PC-3 (cell line): ENCODE results near the gene L3MBTL4. TPM values are rescaled to one million over a fixed set of nuclear protein-coding genes. Genes with fewer than 3 reads are reported as not detected.

Experiments
- ATAC-seq: fragments of 200-7000 bp; cut with Tn5 transposase; 2 replicates; pipeline ENCODE4 v1.9.1; 2020; ENCODE audit warnings: mild to moderate bottlenecking, moderate library complexity
- BruUV-seq: library from RNA; stranded (reverse); fragments of 400-500 nt; replicated peaks from 2 replicates; lab custom pipeline; 2021; lab: Mats Ljungman, UMichigan
- CTCF ChIA-PET: fragments of 300-600 bp; sonication (Branson Sonifier 250); formaldehyde crosslinking; loops from one replicate; lab custom pipeline; 2022; ENCODE audit warnings: antibody characterized with exemption; lab: Charles Lee
- POLR2A ChIA-PET: fragments of 300-600 bp; sonication (Branson Sonifier 250); formaldehyde crosslinking; loops from one replicate; lab custom pipeline; 2022; ENCODE audit warnings: antibody characterized with exemption; ENCODE audit not compliant: unreplicated experiment; lab: Charles Lee
- DNase-seq: peaks from one replicate; pipeline ENCODE4 v3.0.0-alpha.2; 2015
- H2AFZ ChIP-seq: fragments of 300-600 bp; sonication (generic); 2 replicates; pipeline ENCODE4 v1.6.0; 2016; ENCODE audit warnings: antibody characterized with exemption, low read length
- H3F3A ChIP-seq: fragments of 300-600 bp; sonication (generic); one replicate; pipeline ENCODE4 v1.6.0; 2017; ENCODE audit warnings: antibody characterized with exemption, low read length, control low read depth, mild to moderate bottlenecking; ENCODE audit not compliant: unreplicated experiment
- H3K27ac ChIP-seq: fragments of 300-600 bp; sonication (generic); 2 replicates; pipeline ENCODE4 v1.5.1; 2016; ENCODE audit warnings: mild to moderate bottlenecking, low read length
- H3K27me3 ChIP-seq: fragments of 300-600 bp; sonication (generic); 2 replicates; pipeline ENCODE4 v1.6.1; 2016; ENCODE audit warnings: low read length, mixed read lengths
- H3K36me3 ChIP-seq: fragments of 300-600 bp; sonication (generic); 2 replicates; pipeline ENCODE4 v1.6.1; 2016; ENCODE audit warnings: low read depth, mixed run types, low read length, mixed read lengths
- H3K4me1 ChIP-seq: fragments of 300-600 bp; sonication (generic); 2 replicates; pipeline ENCODE4 v1.5.1; 2016; ENCODE audit warnings: low read length; ENCODE audit not compliant: insufficient read depth
- H3K4me2 ChIP-seq: fragments of 300-600 bp; sonication (generic); 2 replicates; pipeline ENCODE4 v1.6.0; 2016; ENCODE audit warnings: low read length
- H3K4me3 ChIP-seq: fragments of 300-600 bp; sonication (generic); 2 replicates; pipeline ENCODE4 v1.5.1; 2016; ENCODE audit warnings: mild to moderate bottlenecking, low read length, mixed read lengths
- H3K79me2 ChIP-seq: fragments of 300-600 bp; sonication (generic); 2 replicates; pipeline ENCODE4 v1.6.1; 2017; ENCODE audit warnings: low read length, mixed read lengths
- H3K9ac ChIP-seq: fragments of 300-600 bp; sonication (generic); 2 replicates; pipeline ENCODE4 v1.6.0; 2016; ENCODE audit warnings: mild to moderate bottlenecking, low read length
- H3K9me2 ChIP-seq: fragments of 300-600 bp; sonication (generic); replicated peaks from 2 replicates; pipeline ENCODE4 v1.6.1; 2016; ENCODE audit warnings: mixed run types, low read length, mixed read lengths
- H3K9me3 ChIP-seq: fragments of 300-600 bp; sonication (generic); 2 replicates; pipeline ENCODE4 v1.6.1; 2016; ENCODE audit warnings: low read length, mixed read lengths
- H4K20me1 ChIP-seq: fragments of 300-600 bp; sonication (generic); 2 replicates; pipeline ENCODE4 v1.6.1; 2016; ENCODE audit warnings: low read length, mixed read lengths
- CTCF ChIP-seq: fragments of 300-600 bp; sonication (generic); conservative IDR thresholded peaks from 2 replicates; pipeline ENCODE4 v1.5.1; 2017; ENCODE audit warnings: antibody characterized with exemption, low read depth, mild to moderate bottlenecking, low read length
- EZH2 ChIP-seq: fragments of 300-600 bp; sonication (generic); IDR thresholded peaks from one replicate; pipeline ENCODE4 v1.6.1; 2017; ENCODE audit warnings: antibody characterized with exemption, mild to moderate bottlenecking, low read length; ENCODE audit not compliant: unreplicated experiment
- EZH2phosphoT487 ChIP-seq: fragments of 300-600 bp; sonication (generic); IDR thresholded peaks from 2 replicates; pipeline ENCODE4 v1.6.1; 2018; ENCODE audit warnings: mild to moderate bottlenecking, antibody characterized with exemption, low read length, borderline replicate concordance
- intact Hi-C: fragments of 100-400 bp; cut with micrococcal nuclease; formaldehyde crosslinking; loops from 2 replicates; pipeline ENCODE4 v1.9.0; 2023
- total RNA-seq: library from RNA; depleted of rRNA; stranded (reverse); fragments of >200 nt; gene quantifications from 2 replicates; pipeline ENCODE4 v1.2.3, GENCODE V29; 2014

Gene L3MBTL4
- total RNA-seq, 1 experiment from 2014 or later = 0.47 TPM

GRCh38 chr18:6256521-6256920 lies 158.2 kb downstream of the L3MBTL4 start:
- Histone ChIP-seq H3K4me3 (no peak overlapping the region), H3K79me2 (no peaks in the 10 kb centered on the region), H3K9me3 (no peaks in the 10 kb centered on the region), H3K4me1 (no peaks in the 10 kb centered on the region), H4K20me1 (no peaks in the 10 kb centered on the region), H3K27ac (no peak overlapping the region), H3F3A (no peaks in the 10 kb centered on the region), H3K9me2 (no peaks in the 10 kb centered on the region), H3K27me3 (no peaks in the 10 kb centered on the region), H3K36me3 (no peaks in the 10 kb centered on the region), H3K4me2 (no peak overlapping the region), H2AFZ (no peak overlapping the region), H3K9ac (no peak overlapping the region)
- no TSS peak for BruUV-seq
- intact Hi-C loops = no loop called here
- ATAC-seq (no peak), DNase-seq (no peak)
- ChIA-PET POLR2A (no interaction called here), CTCF (no interaction called here)
- no peak for TF ChIP-seq EZH2phosphoT487
- no peak for TF ChIP-seq CTCF
- no peak for TF ChIP-seq EZH2

- ATAC-seq (no peak), DNase-seq (no peak)
- intact Hi-C loops = no loop called here
- no peak overlapping the region for H3K9ac ChIP-seq
- H3K27me3 ChIP-seq = no peaks in the 10 kb centered on the region
- H3F3A ChIP-seq = no peaks in the 10 kb centered on the region
- H3K9me2 ChIP-seq = no peaks in the 10 kb centered on the region
- no peaks in the 10 kb centered on the region for H3K9me3 ChIP-seq
- H3K79me2 ChIP-seq = no peaks in the 10 kb centered on the region
- POLR2A ChIA-PET = no interaction called here
- no peak overlapping the region for H2AFZ ChIP-seq
- H3K36me3 ChIP-seq = no peaks in the 10 kb centered on the region
- TF ChIP-seq EZH2phosphoT487 (no peak), CTCF (no peak), EZH2 (no peak)
- H3K4me1 ChIP-seq = no peaks in the 10 kb centered on the region
- H3K4me3 ChIP-seq = no peak overlapping the region
- BruUV-seq = no TSS peak
- no peaks in the 10 kb centered on the region for H4K20me1 ChIP-seq
- no peak overlapping the region for H3K4me2 ChIP-seq
- CTCF ChIA-PET = no interaction called here
- no peak overlapping the region for H3K27ac ChIP-seq
Measured at GRCh38 chr18:6255886-6256285, 158.8 kb downstream of the L3MBTL4 start.

- ATAC-seq (no peak), DNase-seq (no peak)
- no TSS peak for BruUV-seq
- Histone ChIP-seq H3K9ac (no peak overlapping the region), H4K20me1 (no peaks in the 10 kb centered on the region), H2AFZ (no peak overlapping the region), H3K79me2 (no peaks in the 10 kb centered on the region), H3K4me2 (no peak overlapping the region), H3K4me1 (no peaks in the 10 kb centered on the region), H3K27ac (no peak overlapping the region), H3K4me3 (no peak overlapping the region), H3K9me3 (no peaks in the 10 kb centered on the region), H3K27me3 (no peaks in the 10 kb centered on the region), H3F3A (no peaks in the 10 kb centered on the region), H3K9me2 (no peaks in the 10 kb centered on the region), H3K36me3 (no peaks in the 10 kb centered on the region)
- intact Hi-C loops = no loop called here
- TF ChIP-seq EZH2phosphoT487 = no peak
- no peak for TF ChIP-seq EZH2
- no peak for TF ChIP-seq CTCF
- POLR2A ChIA-PET = interaction anchor here (0.6 kb wide), 1 partner anchor 108 kb away, joined by 3 read pairs; no protein-coding TSS in a partner anchor
- CTCF ChIA-PET = no interaction called here
Measured at GRCh38 chr18:6255116-6255705, 159.5 kb downstream of the L3MBTL4 start.
